ENCODE measurements around the gene TSPAN10.
A peak's percentile ranks its signal among the peaks of the same experiment; 100 is the strongest.
"Not testable (repeated sequence)": the region's sequence is repeated elsewhere in the genome, so short reads cannot be mapped to it uniquely, and the experiment has no call there.

The TSPAN10 gene

GRCh38 chr17:81664051-81664470 lies 27.1 kb downstream of the TSPAN10 start:
- DNase-seq (ENCODE audit: low read depth), result no peak

- DNase-seq (ENCODE audit: low read depth), result no peak
Observed at GRCh38 chr17:81665205-81666091, 28.5 kb downstream of the TSPAN10 start.

- no peak for DNase-seq (ENCODE audit: low read depth)
Observed at GRCh38 chr17:81666092-81666341, 29.0 kb downstream of the TSPAN10 start.

- DNase-seq (ENCODE audit: low read depth), result peak; percentile 92
Observed at GRCh38 chr17:81666342-81667191, 29.6 kb downstream of the TSPAN10 start, which contains the start of the genes CCDC137 and OXLD1. TSS of gene CCDC137 (plus strand) at chr17:81666737. CDS start at chr17:81666767, 30 bp downstream. TSS of gene OXLD1 (minus strand) at chr17:81666605. CDS start at chr17:81666577, 28 bp downstream.

GRCh38 chr17:81667754-81668153 lies 30.8 kb downstream of the TSPAN10 start:
- no peak for DNase-seq (ENCODE audit: low read depth)

- no peak for DNase-seq (ENCODE audit: low read depth)
Observed at GRCh38 chr17:81672504-81672903, 35.5 kb downstream of the TSPAN10 start.

- no peak for DNase-seq (ENCODE audit: low read depth)
Observed at GRCh38 chr17:81672954-81673353, 36.0 kb downstream of the TSPAN10 start.

GRCh38 chr17:81673561-81674258 lies 36.7 kb downstream of the TSPAN10 start:
- DNase-seq (ENCODE audit: low read depth), result no peak

GRCh38 chr17:81675515-81676221 lies 38.7 kb downstream of the TSPAN10 start:
- not testable (repeated sequence) for DNase-seq (ENCODE audit: low read depth)

GRCh38 chr17:81676906-81677305 lies 39.9 kb downstream of the TSPAN10 start:
- no peak for DNase-seq (ENCODE audit: low read depth)

- DNase-seq (ENCODE audit: low read depth), result no peak
Observed at GRCh38 chr17:81680150-81680549, 43.2 kb downstream of the TSPAN10 start.

GRCh38 chr17:81681672-81682071 lies 44.7 kb downstream of the TSPAN10 start:
- no peak for DNase-seq (ENCODE audit: low read depth)

- DNase-seq (ENCODE audit: low read depth), result no peak
Observed at GRCh38 chr17:81682565-81683207, 45.7 kb downstream of the TSPAN10 start.

- no peak for DNase-seq (ENCODE audit: low read depth)
Observed at GRCh38 chr17:81683208-81683583, 46.2 kb downstream of the TSPAN10 start.

GRCh38 chr17:81683584-81684441 lies 46.8 kb downstream of the TSPAN10 start, which contains the start of the genes ARL16 and HGS:
TSS of gene ARL16 (minus strand) at chr17:81683797. CDS start at chr17:81683753, 44 bp downstream.
TSS of gene HGS (plus strand) at chr17:81684011. CDS start at chr17:81684067, 56 bp downstream.
- peak; percentile 98 for DNase-seq (ENCODE audit: low read depth)

- DNase-seq (ENCODE audit: low read depth), result peak; percentile 83
Observed at GRCh38 chr17:81684442-81684911, 47.5 kb downstream of the TSPAN10 start.

GRCh38 chr17:81685108-81685507 lies 48.1 kb downstream of the TSPAN10 start:
- DNase-seq (ENCODE audit: low read depth), result no peak

GRCh38 chr17:81686614-81687013 lies 49.6 kb downstream of the TSPAN10 start:
- no peak for DNase-seq (ENCODE audit: low read depth)

- no peak for DNase-seq (ENCODE audit: low read depth)
Observed at GRCh38 chr17:81687770-81688541, 51.0 kb downstream of the TSPAN10 start.
